Effector memory CD4-positive, alpha-beta T cell (primary cell): ENCODE data around the gene HDAC3.

Experiments
- DNase-seq, 3 donors: peaks; one replicate each; pipeline ENCODE4 v3.0.0-alpha.2; 2020
- H3K27ac ChIP-seq: 2 replicates; pipeline ENCODE4 v1.7.0; 2013; ENCODE audit warnings: mild to moderate bottlenecking, low read length, moderate library complexity; ENCODE audit not compliant: insufficient read depth, poor library complexity, severe bottlenecking
- H3K27me3 ChIP-seq: replicated peaks from 2 replicates; pipeline ENCODE4 v1.7.0; 2013; ENCODE audit warnings: mild to moderate bottlenecking, low read length; ENCODE audit not compliant: insufficient read depth, control insufficient read depth, poor library complexity, severe bottlenecking
- H3K36me3 ChIP-seq: 2 replicates; pipeline ENCODE4 v1.7.0; 2013; ENCODE audit warnings: mild to moderate bottlenecking, low read length, moderate library complexity; ENCODE audit not compliant: control insufficient read depth, insufficient read depth
- H3K4me1 ChIP-seq: 2 replicates; pipeline ENCODE4 v1.7.0; 2013; ENCODE audit warnings: low read length, mild to moderate bottlenecking; ENCODE audit not compliant: control insufficient read depth, insufficient read depth, poor library complexity, severe bottlenecking
- H3K4me3 ChIP-seq: 2 replicates; pipeline ENCODE4 v1.7.0; 2013; ENCODE audit warnings: low read length, low read depth, mild to moderate bottlenecking; ENCODE audit not compliant: insufficient read depth, poor library complexity, severe bottlenecking
- H3K9me3 ChIP-seq: 2 replicates; pipeline ENCODE4 v1.7.0; 2013; ENCODE audit warnings: mild to moderate bottlenecking, low read length, moderate library complexity; ENCODE audit not compliant: control insufficient read depth

Gene HDAC3

DNA sequence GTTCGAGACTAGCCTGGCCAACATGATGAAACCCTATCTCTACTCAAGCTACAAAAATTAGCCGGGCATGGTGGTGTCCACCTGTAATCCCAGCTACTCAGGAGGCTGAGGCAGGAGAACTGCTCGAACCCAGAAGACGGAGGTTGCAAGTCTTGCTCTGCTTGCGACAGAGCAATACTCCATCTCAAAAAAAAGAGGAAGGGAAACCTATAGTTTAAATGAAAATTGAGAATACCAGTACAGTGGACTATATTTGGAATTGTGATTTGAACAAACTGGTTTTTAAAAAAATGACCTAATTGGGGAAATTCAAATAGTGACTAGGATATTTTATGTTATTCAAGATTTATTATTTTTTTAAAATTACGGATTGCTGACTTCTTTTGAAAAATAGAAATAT, 51.1 kb downstream of the HDAC3 start:
- H3K4me1 ChIP-seq: no peaks in the 10 kb centered on the region
- H3K36me3 ChIP-seq: peaks cover 65% of the 10 kb centered on the region
- no peak for DNase-seq

DNA sequence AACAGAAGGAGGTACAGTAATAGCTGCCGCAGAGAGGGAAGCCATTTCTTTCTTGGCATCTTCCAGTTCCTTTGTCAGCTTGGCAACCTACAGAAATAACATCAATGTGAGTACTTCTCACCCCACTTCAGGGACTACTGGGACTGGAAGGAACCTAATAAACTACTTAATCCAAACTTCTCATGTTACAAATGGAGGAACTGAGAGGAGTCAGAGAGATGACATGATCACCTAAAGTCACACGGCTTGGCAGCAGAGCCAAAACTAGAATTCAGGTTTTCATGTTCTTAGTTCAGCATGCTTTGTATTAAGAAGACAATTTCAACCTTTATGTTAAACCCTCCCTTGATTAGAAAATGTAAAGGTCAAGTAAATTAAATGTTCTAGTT, 62.5 kb downstream of the HDAC3 start:
- Histone ChIP-seq H3K27me3 (no peaks in the 10 kb centered on the region), H3K4me1 (no peaks in the 10 kb centered on the region), H3K9me3 (no peaks in the 10 kb centered on the region), H3K4me3 (no peak overlapping the region), H3K27ac (no peak overlapping the region), H3K36me3 (peaks cover 85% of the 10 kb centered on the region)
- DNase-seq: no peak

More for the DNA sequence above, 51.1 kb downstream of the HDAC3 start:
- Histone ChIP-seq H3K27me3 (no peaks in the 10 kb centered on the region), H3K9me3 (no peaks in the 10 kb centered on the region), H3K4me3 (no peak overlapping the region), H3K27ac (no peak overlapping the region)

DNA sequence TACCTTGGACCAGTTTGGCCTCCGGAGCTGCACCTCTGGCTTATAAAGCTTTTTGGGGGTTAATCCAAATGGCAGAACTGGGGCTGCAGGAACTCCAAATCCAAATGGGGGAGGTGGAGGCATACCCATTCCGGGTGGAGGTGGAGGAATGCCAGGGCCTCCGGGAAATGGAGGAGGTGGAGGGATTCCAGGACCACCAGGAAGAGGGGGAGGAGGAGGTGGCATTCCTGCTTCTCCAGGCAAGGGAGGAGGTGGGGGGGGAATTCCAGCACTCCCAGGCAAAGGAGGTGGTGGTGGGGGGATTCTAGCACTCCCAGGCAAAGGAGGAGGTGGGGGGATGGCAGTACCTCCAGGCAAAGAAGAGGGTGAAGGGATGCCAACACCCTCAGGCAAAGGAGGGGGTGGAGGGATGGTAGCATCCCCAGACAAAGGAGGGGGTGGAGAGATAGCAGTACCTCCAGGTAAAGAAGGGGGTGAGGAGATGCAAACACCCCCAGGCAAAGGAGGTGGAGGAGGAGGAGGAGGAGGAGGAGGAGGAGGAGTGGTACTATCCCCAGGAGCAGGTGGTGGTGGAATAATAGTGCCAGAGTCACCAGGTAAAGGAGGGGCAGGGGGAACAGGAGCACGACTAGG, 63.0 kb downstream of the HDAC3 start:
- H3K36me3 ChIP-seq: peaks cover 85% of the 10 kb centered on the region

More for the DNA sequence above, 63.0 kb downstream of the HDAC3 start:
- Histone ChIP-seq H3K9me3 (no peaks in the 10 kb centered on the region), H3K27ac (no peak overlapping the region), H3K4me1 (no peaks in the 10 kb centered on the region), H3K4me3 (no peak overlapping the region), H3K27me3 (no peaks in the 10 kb centered on the region)
- no peak for DNase-seq
